Measurements from ENCODE around the gene GSAP.

Gene GSAP

DNA sequence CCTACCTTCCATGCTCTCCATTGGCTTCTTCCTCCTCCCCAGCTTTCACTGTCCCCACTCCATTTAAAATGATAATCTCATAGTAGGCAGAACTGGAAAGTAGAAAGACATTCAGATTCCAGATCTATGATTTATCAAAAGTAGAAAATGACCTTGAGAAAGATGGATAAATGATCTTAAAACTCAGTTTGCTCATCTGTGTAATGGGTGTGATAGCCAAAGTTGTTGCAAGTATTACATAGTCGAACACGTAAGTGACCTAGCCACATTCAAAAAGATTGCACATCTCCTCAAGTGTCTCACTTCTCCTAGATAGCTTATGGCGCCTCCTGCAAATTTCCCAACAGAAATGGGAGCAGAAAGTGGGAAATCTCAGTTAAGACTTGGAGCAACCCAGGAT lies 126.8 kb downstream of the GSAP start:
- H3K4me2 ChIP-seq (ENCODE audit: low read length): no peak overlapping the region
- no peaks in the 10 kb centered on the region for H3K27me3 ChIP-seq (ENCODE audit: insufficient read depth, low read length)
- H3K4me1 ChIP-seq (ENCODE audit: insufficient read depth, low read length, severe bottlenecking): peaks cover 7% of the 10 kb centered on the region
- H3K9me2 ChIP-seq (ENCODE audit: low read depth, low read length): no peaks in the 10 kb centered on the region
- H4K20me1 ChIP-seq (ENCODE audit: insufficient read depth, low read length): no peaks in the 10 kb centered on the region
- H3K9ac ChIP-seq (ENCODE audit: low read length): no peak overlapping the region
- H3K36me3 ChIP-seq (ENCODE audit: insufficient read depth, low read length): no peaks in the 10 kb centered on the region
- H3K79me2 ChIP-seq (ENCODE audit: insufficient read depth, low read length): no peaks in the 10 kb centered on the region
- H3K27ac ChIP-seq (ENCODE audit: low read depth, low read length, poor library complexity, severe bottlenecking): no peak overlapping the region
- no peaks in the 10 kb centered on the region for H3F3A ChIP-seq (ENCODE audit: insufficient read depth, low read length)
- H2AFZ ChIP-seq (ENCODE audit: low read length): no peak overlapping the region
- no peak overlapping the region for H3K4me3 ChIP-seq (ENCODE audit: low read depth, low read length, poor library complexity, severe bottlenecking)
- TF ChIP-seq EZH2 (IDR thresholded peaks at IDR 0.05; ENCODE audit: borderline replicate concordance, low read length): no peak
- TF ChIP-seq, protein P1, sequence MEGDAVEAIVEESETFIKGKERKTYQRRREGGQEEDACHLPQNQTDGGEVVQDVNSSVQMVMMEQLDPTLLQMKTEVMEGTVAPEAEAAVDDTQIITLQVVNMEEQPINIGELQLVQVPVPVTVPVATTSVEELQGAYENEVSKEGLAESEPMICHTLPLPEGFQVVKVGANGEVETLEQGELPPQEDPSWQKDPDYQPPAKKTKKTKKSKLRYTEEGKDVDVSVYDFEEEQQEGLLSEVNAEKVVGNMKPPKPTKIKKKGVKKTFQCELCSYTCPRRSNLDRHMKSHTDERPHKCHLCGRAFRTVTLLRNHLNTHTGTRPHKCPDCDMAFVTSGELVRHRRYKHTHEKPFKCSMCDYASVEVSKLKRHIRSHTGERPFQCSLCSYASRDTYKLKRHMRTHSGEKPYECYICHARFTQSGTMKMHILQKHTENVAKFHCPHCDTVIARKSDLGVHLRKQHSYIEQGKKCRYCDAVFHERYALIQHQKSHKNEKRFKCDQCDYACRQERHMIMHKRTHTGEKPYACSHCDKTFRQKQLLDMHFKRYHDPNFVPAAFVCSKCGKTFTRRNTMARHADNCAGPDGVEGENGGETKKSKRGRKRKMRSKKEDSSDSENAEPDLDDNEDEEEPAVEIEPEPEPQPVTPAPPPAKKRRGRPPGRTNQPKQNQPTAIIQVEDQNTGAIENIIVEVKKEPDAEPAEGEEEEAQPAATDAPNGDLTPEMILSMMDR (IDR thresholded peaks at IDR 0.05; ENCODE audit: low read length): no peak
- H3K9me3 ChIP-seq (ENCODE audit: low read length): peaks cover 15% of the 10 kb centered on the region; the same call in 1 of the 2 replicates

DNA sequence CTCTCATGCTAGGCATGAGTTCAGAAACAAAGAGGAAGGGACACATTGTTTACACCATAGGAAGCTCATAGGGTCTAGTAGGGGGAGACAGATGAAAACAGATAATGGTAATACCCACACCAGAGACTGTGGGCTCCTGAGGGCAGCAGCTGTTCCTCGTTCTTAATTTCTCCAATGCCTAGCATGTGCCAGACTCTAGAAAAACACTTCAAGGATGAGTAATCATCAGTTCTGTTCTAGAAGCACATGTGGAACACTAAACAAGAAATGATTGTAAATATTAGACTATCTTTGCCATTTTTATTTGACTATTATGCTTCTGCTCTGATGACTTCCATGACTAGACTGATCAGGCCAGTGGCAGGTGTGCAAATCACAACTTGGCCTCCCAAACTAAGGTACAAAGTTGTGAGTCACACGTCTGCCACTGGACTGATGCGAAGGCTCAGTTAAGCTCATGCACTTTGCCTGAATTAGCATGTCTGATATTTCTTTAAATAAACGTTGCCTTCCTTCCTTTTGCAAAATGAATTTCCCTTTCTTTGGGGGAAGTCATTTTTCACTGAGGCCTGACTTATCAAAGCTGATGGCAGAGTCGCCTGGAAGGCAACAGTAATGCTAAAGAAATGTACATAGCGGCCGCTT lies 127.4 kb downstream of the GSAP start:
- H3K27ac ChIP-seq (ENCODE audit: low read depth, low read length, poor library complexity, severe bottlenecking): peak overlapping the region; percentile 19
- no peaks in the 10 kb centered on the region for H3K27me3 ChIP-seq (ENCODE audit: insufficient read depth, low read length)
- H3K36me3 ChIP-seq (ENCODE audit: insufficient read depth, low read length): no peaks in the 10 kb centered on the region
- no peaks in the 10 kb centered on the region for H4K20me1 ChIP-seq (ENCODE audit: insufficient read depth, low read length)
- peaks cover 15% of the 10 kb centered on the region; the same call in 1 of the 2 replicates for H3K9me3 ChIP-seq (ENCODE audit: low read length)
- H3K4me2 ChIP-seq (ENCODE audit: low read length): no peak overlapping the region
- no peak overlapping the region for H3K9ac ChIP-seq (ENCODE audit: low read length)
- no peak overlapping the region for H2AFZ ChIP-seq (ENCODE audit: low read length)
- H3K4me3 ChIP-seq (ENCODE audit: low read depth, low read length, poor library complexity, severe bottlenecking): no peak overlapping the region
- H3F3A ChIP-seq (ENCODE audit: insufficient read depth, low read length): no peaks in the 10 kb centered on the region
- H3K9me2 ChIP-seq (ENCODE audit: low read depth, low read length): no peaks in the 10 kb centered on the region
- H3K4me1 ChIP-seq (ENCODE audit: insufficient read depth, low read length, severe bottlenecking): peaks cover 12% of the 10 kb centered on the region
- TF ChIP-seq EZH2 (IDR thresholded peaks at IDR 0.05; ENCODE audit: borderline replicate concordance, low read length): no peak
- TF ChIP-seq, protein P1 (IDR thresholded peaks at IDR 0.05; ENCODE audit: low read length): no peak
- H3K79me2 ChIP-seq (ENCODE audit: insufficient read depth, low read length): no peaks in the 10 kb centered on the region

DNA sequence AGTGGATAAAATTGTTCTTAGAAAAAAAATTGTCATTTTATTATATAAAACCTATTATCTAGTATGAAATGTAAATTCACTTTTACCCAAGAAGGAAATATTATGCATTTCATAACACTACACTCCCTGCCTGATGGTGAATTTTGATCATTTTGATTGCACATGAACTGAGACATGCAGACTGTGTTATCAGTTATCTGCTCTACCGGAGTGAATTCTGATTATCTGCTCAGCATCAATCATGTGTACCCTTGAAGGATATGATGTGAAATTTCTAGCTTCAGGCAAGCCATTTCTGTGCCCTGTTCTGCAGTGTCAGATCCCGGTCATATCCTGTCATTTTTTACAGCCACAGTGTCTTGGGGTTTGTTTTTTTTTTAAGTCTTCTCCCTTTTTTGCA lies 131.5 kb downstream of the GSAP start:
- Histone ChIP-seq H3K9me2 (ENCODE audit: low read depth, low read length) (no peaks in the 10 kb centered on the region), H3K27ac (ENCODE audit: low read depth, low read length, poor library complexity, severe bottlenecking) (no peak overlapping the region), H3K36me3 (ENCODE audit: insufficient read depth, low read length) (no peaks in the 10 kb centered on the region), H3K4me2 (ENCODE audit: low read length) (no peak overlapping the region), H3F3A (ENCODE audit: insufficient read depth, low read length) (no peaks in the 10 kb centered on the region), H2AFZ (ENCODE audit: low read length) (no peak overlapping the region), H3K4me1 (ENCODE audit: insufficient read depth, low read length, severe bottlenecking) (peaks cover 40% of the 10 kb centered on the region), H3K9ac (ENCODE audit: low read length) (no peak overlapping the region), H3K4me3 (ENCODE audit: low read depth, low read length, poor library complexity, severe bottlenecking) (no peak overlapping the region), H3K27me3 (ENCODE audit: insufficient read depth, low read length) (no peaks in the 10 kb centered on the region), H3K9me3 (ENCODE audit: low read length) (peaks cover 15% of the 10 kb centered on the region; the same call in 1 of the 2 replicates), H3K79me2 (ENCODE audit: insufficient read depth, low read length) (no peaks in the 10 kb centered on the region), H4K20me1 (ENCODE audit: insufficient read depth, low read length) (no peaks in the 10 kb centered on the region)
- TF ChIP-seq, protein P1 (IDR thresholded peaks at IDR 0.05; ENCODE audit: low read length): no peak
- TF ChIP-seq EZH2 (IDR thresholded peaks at IDR 0.05; ENCODE audit: borderline replicate concordance, low read length): no peak

Data from OCI-LY1 (cell line).